GM12864 (cell line): ENCODE data around the gene CIB2.

Experiments used
- DNase-seq: peaks from one replicate; pipeline ENCODE4 v3.0.0-alpha.2; 2011; ENCODE audit warnings: low read depth
- H3K4me3 ChIP-seq: 2 replicates; pipeline ENCODE4 v1.5.1; 2011; ENCODE audit warnings: mild to moderate bottlenecking, low read depth, low read length, control low read depth
- CTCF ChIP-seq: IDR thresholded peaks from 2 replicates; pipeline ENCODE4 v1.5.1; 2011; ENCODE audit warnings: low read depth, mild to moderate bottlenecking, moderate library complexity, low read length, control low read depth, inconsistent platforms; ENCODE audit errors: missing control alignments

The CIB2 gene

GRCh38 chr15:78149805-78150751, 18.8 kb upstream of the CIB2 start:
- no peak for TF ChIP-seq CTCF
- no peak for DNase-seq
- H3K4me3 ChIP-seq, result peak overlapping the region; percentile 66

GRCh38 chr15:78149068-78149804, 18.0 kb upstream of the CIB2 start, which contains the start of gene IDH3A:
IDH3A (plus strand) TSS chr15:78149362; CDS start chr15:78149404, 42 bp downstream.
- peak; percentile 80 for DNase-seq
- TF ChIP-seq CTCF, result no peak
- peak within 1 kb of the TSS; percentile 66 for H3K4me3 ChIP-seq

- no peak for DNase-seq
- peak overlapping the region; percentile 53 for H3K4me3 ChIP-seq
- TF ChIP-seq CTCF, result no peak
Measured at GRCh38 chr15:78148392-78149067, 17.3 kb upstream of the CIB2 start.

- TF ChIP-seq CTCF, result no peak
- H3K4me3 ChIP-seq, result no peak overlapping the region
- no peak for DNase-seq
Measured at GRCh38 chr15:78147566-78147965, 16.3 kb upstream of the CIB2 start.

GRCh38 chr15:78146425-78147154, 15.3 kb upstream of the CIB2 start:
- H3K4me3 ChIP-seq, result no peak overlapping the region
- no peak for TF ChIP-seq CTCF
- DNase-seq, result no peak

- TF ChIP-seq CTCF, result no peak
- H3K4me3 ChIP-seq, result no peak overlapping the region
- no peak for DNase-seq
Measured at GRCh38 chr15:78142332-78142731, 11.1 kb upstream of the CIB2 start.
